HG03175 (cell line): ENCODE measurements around the gene BRAF.
"Not testable (repeated sequence)": the region's sequence is repeated elsewhere in the genome, so short reads cannot be mapped to it uniquely, and the experiment has no call there.

Source experiments
- ATAC-seq: cut with Tn5 transposase; IDR thresholded peaks from one replicate; pipeline ENCODE4 v1.9.1; 2021; ENCODE audit warnings: mild to moderate bottlenecking, moderate library complexity; ENCODE audit not compliant: unreplicated experiment

Gene BRAF

DNA sequence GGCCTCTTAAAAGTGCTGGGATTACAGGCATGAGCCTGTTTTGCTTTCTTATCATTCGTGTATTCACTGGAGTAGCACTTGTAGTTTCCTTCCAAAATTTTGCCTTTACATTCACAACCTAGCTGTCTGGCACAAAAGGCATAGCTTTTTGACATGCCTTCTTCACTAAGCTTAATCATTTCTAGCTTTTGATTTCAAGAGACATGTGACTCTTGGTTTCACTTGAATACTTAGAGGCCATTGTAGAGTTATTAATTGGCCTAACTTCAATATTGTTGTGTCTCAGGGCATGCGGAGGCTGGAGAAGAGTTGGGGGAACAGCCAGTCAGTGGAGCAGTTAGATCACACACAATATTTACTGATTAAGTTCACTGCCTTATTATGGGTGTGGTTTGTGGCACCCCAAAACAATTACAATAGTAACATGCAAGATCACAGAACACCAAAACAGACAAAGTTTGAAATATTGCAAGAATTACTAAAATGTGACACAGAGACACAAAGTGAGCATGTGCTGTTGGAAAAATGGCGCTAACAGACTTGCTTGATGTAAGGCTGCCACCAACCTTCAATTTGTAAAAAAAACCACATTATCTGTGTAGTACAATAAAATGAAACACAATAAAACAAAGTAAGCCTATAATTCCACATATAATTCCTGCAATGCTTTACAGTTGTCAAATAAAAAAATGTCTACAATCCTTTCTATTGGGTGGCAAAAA lies 43.1 kb downstream of the BRAF start:
- peak; percentile 72 for ATAC-seq

DNA sequence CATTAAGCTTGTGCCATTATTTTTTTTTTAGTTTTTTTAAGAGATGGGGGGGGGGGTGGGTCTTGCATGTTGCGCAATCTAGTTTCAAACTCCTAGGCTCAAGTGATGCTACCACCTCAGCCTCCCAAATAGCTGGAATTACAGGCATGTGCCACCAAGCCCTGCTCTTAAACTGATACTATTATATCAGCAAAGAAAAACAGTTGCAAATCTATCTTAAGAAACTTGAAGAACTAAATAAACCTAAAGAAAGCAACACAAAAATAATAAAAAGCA lies 47.5 kb downstream of the BRAF start:
- no peak for ATAC-seq

DNA sequence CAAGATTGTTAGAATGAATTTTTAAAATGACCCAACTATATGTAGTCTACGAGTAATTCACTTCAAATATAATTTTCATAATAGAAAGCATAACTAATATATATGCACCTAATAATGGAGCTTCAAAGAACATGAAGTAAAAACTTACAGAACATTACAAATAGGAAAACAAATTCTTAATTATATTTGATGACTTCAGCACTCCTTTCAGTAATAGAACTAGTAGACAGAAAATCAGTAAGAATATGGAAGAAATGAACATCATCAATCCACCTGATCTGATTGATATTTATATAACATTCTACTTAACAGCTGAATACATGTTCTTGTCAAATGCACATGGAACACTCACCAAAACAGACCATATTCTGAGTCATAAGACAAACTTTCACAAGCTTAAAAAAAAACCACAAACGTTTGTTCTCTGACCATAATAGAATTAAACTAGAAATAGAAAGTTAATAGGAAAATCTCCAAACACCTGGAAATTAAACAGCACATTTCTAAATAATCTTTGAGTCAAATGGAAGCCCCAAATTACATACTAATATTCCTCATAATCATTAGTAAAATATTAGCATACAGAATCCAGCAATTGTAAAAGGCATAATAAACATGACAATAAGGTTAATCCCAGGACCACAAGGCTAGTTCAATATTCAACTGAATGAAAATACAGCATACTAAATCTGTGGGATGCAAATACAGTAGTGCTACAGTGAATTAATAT lies 48.0 kb downstream of the BRAF start:
- ATAC-seq = peak; percentile 82

DNA sequence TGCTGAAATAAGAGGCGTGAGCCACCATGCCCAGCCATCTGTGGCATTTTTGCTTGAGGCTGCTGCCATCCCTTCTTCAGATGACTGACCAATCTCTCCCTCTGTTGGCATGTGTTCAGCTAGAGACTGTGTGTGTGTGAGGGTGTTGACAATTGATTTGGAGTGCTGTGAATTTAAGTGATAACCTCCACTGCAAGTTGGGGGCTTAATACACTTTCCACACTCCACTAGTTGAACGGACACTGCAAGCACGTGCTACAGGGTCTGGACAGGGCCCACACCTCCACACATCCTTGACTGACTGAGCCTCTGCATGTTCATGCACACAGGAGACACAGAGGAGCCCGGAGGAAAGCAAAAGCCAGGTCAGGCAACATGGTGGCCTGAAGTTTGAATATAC lies 51.3 kb downstream of the BRAF start:
- ATAC-seq = no peak

DNA sequence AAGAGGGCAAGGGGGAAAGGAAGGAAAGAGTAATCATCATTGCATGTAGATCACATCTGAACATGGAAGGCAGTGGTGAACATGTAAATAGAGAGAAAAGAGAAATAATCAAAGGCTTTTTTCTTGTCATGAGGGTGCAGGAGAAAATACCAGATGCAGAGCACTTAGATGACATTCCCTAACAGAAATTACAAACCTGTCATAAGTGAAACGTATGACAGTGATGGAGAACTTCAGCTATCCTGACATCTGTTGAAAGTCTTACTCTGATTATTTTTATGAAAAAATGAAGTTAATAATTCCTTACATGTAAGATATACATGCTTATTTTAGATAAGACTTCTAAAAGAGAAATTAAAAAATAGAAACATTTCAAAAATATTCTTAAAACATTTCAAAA lies 54.7 kb downstream of the BRAF start:
- no peak for ATAC-seq

DNA sequence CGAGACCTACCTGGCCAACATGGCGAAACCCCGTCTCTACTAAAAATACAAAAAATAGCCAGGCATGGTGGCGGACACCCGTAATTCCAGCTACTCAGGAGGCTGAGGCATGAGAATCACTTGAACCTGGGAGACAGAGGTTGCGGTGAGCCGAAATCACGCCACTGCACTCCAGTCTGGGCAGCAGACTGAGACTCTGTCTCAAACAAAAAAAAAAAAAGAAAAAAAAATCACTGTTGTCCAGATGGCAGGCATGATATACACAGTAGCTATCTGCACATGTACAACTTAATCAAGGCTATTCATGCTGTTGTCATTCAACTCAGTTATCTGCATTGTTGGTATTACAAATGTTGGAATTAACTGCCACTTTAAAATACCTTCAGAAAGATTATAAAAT lies 55.3 kb downstream of the BRAF start:
- ATAC-seq = no peak

DNA sequence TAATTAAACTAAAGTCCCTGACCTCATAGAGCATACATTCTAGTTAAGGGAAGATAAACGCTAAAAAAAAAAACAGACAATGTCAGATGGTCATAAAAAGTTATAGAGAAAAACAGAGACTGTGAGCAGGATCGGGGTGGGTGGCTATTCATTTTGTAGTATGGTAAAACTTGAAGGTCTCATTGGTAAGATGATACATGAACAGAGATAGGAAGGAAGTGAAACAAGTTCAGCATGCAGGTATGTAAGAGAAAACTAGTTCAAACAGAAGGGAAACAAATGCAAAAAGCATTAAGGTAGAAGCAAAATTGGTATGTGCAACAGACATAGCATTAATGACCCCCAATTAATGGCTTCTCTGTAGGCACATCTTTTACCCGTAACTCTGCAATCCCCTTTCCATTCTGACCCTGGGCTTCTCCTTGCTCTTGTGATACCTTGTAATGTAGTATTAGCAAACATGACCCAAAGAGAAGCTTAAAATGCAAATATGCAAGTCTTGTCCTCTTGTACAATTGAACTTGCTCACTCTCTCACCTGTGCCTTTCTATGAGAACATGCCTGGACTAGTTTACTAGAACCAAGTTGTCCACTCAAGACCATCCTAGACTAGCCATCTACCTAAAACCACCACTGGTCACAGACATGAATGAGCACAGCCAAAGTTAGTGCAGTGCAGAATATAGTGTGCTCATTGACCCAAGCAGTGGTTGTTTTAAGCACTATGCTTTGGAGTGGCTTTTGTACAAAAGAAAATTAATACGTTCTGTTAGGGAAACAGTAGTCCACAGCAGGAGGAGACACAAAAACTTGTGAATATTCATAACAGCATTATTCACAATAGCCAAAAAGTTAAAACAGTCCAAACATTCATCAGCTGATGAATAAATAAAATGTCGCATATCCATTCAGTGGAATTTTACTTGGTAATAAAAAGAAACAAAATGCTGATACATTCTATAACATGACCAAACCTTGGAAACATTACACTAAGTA lies 57.0 kb downstream of the BRAF start:
- ATAC-seq = no peak

DNA sequence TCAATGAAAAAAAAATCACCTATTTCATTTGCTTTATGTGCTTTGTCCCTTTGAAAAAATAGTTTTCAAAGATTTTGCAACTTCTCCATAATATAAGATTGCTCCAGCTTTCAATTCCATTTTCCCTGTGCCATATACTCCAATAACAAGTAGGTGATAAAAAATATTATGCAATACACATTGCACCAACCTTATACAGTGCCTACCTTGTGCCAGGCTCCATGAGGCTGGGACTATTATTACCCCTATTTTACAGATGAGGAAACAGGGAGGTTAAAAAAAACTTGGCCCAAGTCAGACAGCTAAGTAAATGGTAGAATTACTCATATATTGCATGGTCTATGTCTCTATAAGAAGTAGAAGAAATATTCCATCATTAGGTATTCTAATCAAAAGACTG lies 57.8 kb downstream of the BRAF start:
- ATAC-seq = no peak

DNA sequence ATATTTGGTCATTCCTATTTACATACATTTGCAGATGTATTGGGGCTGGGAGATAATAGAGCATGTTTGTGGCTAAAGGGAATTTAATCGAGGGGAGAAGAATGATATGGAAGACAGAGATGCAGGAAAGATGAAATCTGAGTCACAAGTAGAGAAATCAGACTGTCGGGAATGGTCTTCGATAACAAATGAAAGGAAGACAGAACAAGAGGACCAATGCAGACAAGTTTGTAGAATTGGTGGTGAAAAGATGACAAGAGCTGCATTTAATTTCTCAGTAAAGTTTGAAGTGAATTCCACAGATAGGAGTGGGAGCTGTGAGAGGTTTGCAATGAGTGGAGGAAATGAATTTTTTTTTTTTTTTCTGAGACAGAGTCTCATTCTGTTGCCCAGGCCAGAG lies 60.0 kb downstream of the BRAF start:
- ATAC-seq = no peak

DNA sequence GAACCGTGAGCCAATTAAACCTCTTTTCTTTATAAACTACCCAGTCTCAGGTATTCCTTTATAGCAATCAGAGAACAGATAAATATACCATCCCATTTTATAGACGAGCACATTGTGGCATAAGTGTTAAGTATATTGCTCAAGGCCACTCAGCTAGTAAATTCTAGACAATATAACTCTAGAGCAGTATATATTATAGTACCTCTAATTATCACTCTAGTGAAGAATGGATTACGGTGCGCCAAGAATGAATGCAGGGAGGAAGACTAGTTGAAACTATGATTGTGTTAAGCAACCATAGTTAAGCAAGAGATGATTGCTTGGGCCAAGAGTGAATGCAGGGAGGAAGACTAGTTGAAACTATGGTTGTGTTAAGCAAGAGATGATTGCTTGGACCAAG lies 60.9 kb downstream of the BRAF start:
- ATAC-seq = no peak

DNA sequence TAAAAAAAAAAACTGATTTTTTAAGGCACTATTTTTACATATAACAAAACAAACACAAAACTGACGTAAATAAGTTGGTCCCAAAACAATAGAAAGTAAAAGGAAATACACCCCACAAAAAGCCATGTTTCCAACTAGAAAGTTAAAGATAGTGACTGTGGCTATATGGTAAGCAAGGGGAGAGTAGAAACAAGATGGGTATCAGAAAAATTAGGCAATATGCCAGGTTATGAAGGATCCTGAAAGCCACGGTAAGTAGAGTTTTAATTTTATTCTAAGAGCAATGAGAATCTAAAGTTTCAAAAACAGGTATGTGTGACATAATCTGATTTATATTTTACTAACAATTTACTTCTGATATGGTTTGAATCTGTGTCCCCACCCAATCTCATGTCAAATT lies 61.5 kb downstream of the BRAF start:
- ATAC-seq = no peak

DNA sequence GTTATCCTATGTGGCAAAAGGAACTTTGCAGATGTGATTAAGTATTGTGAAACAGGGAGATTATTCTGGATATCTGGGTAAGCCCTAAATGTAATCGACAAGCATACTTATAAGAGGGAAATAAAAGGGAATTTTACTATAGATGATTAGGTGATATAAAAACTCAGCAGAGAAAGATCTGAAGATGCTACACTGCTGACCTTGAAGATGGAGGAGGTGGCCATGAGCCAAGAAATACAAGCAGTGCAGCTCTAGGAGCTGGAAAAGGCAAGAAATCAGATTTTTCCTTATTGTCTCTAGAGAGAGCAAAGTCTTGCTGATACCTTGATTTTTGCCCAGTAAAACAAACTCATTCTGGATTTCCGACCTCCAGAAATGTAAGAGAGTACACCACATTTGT lies 67.7 kb downstream of the BRAF start:
- ATAC-seq = no peak

DNA sequence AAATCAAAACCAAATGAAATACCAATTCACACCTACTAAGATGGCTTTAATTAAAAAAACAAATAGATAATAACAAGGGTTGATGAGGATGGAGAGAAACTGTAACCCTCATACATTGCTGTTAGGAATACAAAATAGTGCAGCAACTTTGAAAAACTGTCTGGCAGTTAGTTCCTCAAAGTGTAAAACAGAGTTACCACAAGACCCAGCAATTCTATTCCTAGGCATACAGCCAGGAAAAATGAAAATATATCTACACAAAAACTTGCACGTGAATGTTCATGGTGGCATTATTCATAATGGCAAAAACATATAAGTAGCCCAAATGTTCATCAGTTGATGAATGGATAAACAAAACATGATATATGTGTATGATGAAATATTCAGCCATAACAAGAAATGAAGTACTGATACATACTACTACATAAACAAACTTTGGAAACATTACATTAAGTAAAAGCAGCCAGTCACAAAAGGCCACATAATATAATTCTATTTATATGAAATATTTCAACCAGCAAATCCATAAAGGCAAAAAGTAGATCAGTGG lies 83.5 kb downstream of the BRAF start:
- ATAC-seq = no peak

DNA sequence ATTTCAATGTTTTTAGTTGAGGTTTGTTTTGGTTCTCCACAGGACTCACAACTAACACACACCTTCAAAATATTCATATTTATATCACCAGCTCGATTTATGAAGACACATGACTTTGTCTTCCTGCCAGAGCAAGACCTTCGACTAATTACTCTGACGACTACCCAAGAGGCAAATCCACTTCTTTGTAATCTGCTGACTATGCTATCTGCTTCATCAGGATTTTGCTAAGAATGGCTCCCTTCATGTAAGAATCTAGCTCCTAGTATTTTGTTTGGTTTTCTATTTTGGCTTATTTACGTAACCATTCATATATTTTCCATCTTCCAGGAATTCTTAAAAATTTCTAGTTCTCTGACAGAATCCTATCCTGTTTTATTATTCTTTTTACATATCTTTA lies 93.0 kb downstream of the BRAF start:
- ATAC-seq = no peak

DNA sequence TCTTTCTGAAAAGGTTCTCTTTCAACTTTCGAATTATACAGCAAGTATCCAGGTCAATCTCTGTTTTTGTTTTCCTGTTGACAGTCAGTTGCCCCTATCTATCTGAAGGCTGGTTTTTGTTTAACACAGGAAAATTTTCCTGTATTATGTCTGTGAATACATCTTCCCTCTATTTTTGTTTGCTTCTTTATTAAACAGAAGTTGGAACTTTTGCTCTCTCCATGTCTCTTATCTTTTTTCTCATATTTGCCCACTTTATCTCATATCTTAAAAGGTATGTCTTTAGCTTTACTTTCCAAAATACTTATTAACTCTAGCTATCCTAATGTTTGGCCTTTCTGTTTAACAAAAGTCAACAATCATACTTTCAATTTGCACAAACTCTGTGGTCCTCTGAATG lies 95.0 kb downstream of the BRAF start:
- no peak for ATAC-seq

DNA sequence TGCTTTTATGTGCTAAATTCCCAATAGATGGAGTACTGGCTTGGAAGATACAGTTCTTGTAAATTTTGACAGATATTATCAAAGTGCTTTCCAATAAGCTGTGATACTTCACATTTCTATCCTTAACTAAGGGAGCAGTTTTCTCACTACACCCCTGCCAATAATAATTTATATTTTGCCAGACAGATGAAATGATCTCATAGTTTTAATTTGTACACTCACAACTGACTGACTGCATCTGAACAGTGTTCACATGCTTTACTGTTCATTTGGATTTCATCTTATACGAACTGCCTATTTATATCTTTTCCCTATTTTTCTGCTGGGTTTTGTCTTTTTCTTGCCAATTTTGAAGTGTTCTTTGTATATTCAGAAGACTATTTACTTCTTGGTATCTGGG lies 96.0 kb downstream of the BRAF start:
- ATAC-seq = no peak

DNA sequence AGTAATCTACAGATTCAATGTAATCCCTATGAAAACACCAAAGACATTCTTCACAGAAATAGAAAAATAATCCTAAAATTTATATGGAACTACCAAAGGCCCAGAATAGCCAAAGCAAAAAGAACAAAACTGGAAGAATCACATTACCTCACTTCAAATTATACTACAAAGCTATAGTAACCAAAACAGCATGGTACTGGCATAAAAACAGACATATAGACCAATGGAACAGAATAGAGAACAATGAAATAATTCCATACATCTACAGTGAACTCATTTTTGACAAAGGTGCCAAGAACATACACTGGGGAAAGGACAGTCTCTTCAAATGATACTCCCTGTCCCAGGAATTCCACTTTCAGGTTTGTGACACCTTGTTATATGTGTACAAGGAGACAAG lies 107.3 kb downstream of the BRAF start:
- ATAC-seq = not testable (repeated sequence)

DNA sequence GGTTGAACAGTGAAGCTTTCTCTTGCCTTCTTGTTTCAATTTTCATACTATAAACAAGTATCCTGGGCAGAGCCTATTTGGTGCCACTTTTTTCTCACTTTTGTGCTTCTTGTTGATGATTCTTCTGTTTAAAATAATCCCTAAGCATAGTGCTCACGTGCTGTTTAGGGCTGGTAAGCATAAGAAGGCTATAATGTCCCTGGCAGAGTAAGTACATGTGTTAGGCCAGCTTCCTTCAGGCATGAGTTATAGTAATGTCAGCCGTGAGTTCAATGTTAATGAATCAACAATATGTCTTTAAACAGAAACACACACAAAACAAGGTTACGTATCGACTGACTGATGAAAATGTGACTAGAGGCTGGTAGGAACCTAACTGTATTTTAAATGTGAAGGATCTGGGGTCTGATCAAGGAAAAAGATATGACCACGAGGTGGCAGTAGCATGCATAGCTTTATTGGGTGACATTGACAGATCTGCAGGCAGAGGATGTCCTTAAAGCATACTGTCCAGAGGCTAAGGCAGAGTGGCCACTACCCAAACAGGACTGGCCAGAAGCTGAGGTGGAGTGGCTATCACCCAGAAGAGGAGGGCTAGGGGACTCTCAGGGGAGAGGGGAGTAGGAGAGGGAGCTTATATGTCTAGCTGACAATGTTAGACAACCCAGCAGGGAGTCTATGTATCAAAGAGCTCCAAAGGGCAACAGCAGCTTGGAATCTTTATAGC lies 113.7 kb downstream of the BRAF start:
- peak; percentile 93 for ATAC-seq

DNA sequence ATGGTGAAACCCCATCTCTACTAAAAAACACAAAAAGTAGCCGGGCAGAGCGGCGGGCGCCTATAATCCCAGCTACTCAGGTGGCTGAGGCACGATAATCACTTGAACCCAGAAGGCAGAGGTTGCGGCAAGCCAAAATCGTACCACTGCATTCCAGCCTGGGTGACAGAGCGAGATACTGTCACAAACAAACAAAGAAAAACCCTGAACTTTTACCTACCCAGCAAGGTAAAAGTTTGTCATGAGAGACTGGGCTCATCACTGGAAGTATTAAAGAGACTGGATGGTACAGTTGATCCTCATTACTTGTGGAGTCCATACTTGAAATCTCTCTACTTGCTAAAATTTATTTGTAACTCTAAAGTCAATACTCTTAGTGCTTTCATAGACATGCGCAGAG lies 114.3 kb downstream of the BRAF start:
- no peak for ATAC-seq

DNA sequence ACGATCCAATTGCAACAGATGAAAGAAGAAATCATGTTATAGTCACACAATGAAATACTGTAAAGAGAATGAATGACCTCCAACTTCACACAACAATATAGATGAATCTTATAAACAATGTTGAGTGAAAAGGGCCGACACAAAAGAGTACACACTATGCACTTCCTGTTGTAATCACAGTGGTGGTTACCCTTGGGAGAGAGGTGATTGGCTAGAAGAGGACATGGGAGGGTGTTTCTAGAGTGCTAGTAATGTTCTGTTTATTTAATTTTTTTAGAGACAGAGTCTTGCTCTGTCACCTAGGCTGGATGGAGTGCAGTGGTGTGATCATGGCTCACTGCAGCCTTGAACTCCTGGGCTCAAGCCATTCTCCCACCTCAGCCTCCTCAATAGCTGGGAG lies 145.8 kb downstream of the BRAF start:
- ATAC-seq = no peak

DNA sequence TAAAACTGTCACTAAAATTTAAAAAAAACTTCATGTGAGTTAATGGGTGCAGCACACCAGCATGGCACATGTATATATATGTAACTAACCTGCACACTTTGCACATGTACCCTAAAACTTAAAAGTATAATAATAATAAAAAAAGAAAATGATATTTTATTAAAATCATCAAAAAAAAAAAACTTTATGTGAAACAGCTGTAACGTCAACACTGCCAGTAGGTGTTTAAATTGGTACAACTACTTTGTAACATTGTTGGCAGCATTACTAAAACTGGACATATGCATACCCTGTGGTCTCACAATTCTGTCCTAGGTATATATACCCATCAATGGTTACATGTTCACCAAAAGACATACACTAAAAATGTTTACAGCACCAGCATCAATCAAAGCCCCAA lies 146.2 kb downstream of the BRAF start:
- ATAC-seq = no peak
